Osteocyte (in vitro differentiated cells): ENCODE measurements around the gene OTP. TPM values are rescaled to one million over a fixed set of nuclear protein-coding genes. Genes with fewer than 3 reads are reported as not detected.

Experiments used
- DNase-seq: peaks from one replicate; pipeline ENCODE4 v3.0.0; 2021; ENCODE audit warnings: mixed read lengths; ENCODE audit not compliant: unreplicated experiment; ENCODE audit errors: extremely low spot score
- H3K27ac Mint-ChIP-seq: one replicate; pipeline ENCODE4 v1.8.0; 2021; ENCODE audit warnings: mild to moderate bottlenecking, mixed read lengths; ENCODE audit not compliant: unreplicated experiment
- H3K27me3 Mint-ChIP-seq: one replicate; pipeline ENCODE4 v1.8.0; 2021; ENCODE audit warnings: mixed read lengths; ENCODE audit not compliant: unreplicated experiment
- H3K36me3 Mint-ChIP-seq: one replicate; pipeline ENCODE4 v1.8.0; 2021; ENCODE audit warnings: mixed read lengths; ENCODE audit not compliant: unreplicated experiment
- H3K4me1 Mint-ChIP-seq: one replicate; pipeline ENCODE4 v1.8.0; 2021; ENCODE audit warnings: mixed read lengths; ENCODE audit not compliant: unreplicated experiment
- H3K4me3 Mint-ChIP-seq: one replicate; pipeline ENCODE4 v1.8.0; 2021; ENCODE audit warnings: mild to moderate bottlenecking, moderate library complexity, mixed read lengths; ENCODE audit not compliant: unreplicated experiment
- H3K9me3 Mint-ChIP-seq: one replicate; pipeline ENCODE4 v1.8.0; 2021; ENCODE audit warnings: mixed read lengths; ENCODE audit not compliant: unreplicated experiment
- CTCF ChIP-seq: fragments of 200-600 bp; sonication (generic); IDR thresholded peaks from 2 replicates; pipeline ENCODE4 v1.5.0; 2021; ENCODE audit warnings: antibody characterized with exemption, mild to moderate bottlenecking, moderate library complexity
- total RNA-seq: library from RNA; stranded (reverse); gene quantifications from 2 replicates; pipeline ENCODE4 v1.2.1, GENCODE V29; 2021

The OTP gene
- total RNA-seq, 1 donor from 2014 or later = not detected

DNA sequence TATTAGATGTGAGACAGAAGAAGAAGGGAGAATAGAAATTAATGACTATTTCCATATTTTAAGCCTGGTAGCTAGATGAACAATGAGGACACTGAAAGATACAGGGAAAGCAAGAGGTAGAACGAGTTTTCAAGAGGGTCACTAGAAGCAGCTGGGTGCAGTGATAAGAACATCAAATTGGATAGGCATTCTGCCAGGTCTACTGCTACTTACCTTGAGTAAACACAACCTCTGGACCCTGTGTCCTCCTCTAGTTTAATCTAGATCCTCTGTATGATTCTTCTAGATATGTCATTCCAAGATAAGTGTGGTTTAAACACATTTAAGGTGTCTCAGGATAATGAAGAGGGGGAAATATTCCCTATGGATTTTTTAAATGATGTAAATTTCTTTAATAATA lies 31.2 kb downstream of the OTP start:
- TF ChIP-seq CTCF = no peak
- H3K4me3 Mint-ChIP-seq = no peak overlapping the region

DNA sequence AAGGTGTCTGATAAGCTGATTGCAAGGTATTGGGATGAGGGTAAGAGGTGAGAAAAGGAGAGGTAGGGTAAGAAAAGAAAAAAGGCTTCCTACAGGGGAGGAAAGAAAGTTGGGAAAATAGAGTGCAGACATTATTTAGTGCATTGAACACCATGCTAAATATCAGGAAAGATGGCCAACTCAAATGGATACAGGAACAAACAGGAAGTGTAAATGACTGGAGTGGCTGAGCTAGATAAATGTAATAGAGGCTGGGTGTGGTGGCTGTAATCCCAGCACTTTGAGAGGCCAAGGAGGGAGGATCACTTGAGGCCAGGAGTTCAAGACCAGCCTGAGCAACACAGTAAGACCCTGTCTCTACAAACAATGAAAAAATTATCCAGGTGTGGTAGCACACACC lies 32.2 kb downstream of the OTP start:
- peaks cover 15% of the 10 kb centered on the region for H3K9me3 Mint-ChIP-seq
- DNase-seq = no peak
- no peak overlapping the region for H3K27ac Mint-ChIP-seq
- H3K27me3 Mint-ChIP-seq = peaks cover 57% of the 10 kb centered on the region
- H3K4me3 Mint-ChIP-seq = no peak overlapping the region
- no peak for TF ChIP-seq CTCF
- no peaks in the 10 kb centered on the region for H3K36me3 Mint-ChIP-seq
- H3K4me1 Mint-ChIP-seq = no peaks in the 10 kb centered on the region

More for the DNA sequence above, 31.2 kb downstream of the OTP start:
- DNase-seq = no peak
- H3K4me1 Mint-ChIP-seq = no peaks in the 10 kb centered on the region
- H3K27ac Mint-ChIP-seq = no peak overlapping the region
- H3K27me3 Mint-ChIP-seq = peaks cover 54% of the 10 kb centered on the region
- peaks cover 15% of the 10 kb centered on the region for H3K9me3 Mint-ChIP-seq
- H3K36me3 Mint-ChIP-seq = no peaks in the 10 kb centered on the region

DNA sequence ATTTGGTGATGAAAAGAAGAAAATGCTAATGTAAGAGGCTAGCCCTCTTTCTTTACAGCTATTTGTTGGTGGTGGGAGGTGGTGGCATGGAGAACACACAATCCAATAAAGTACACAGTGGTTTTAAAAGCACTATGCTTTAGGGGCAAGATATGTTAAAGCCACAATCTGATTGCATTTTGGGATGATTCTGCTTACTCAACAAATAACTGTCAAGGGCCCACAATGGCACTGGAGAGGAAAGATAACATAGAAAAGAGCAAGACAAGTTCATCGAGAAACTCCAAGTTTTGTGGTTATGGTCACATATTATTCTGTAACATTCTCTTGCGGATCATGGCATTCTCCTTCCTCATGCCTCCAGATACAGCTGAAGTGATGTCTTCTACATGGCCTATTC lies 38.8 kb downstream of the OTP start:
- no peaks in the 10 kb centered on the region for H3K36me3 Mint-ChIP-seq
- H3K27me3 Mint-ChIP-seq = peaks cover 72% of the 10 kb centered on the region
- no peak overlapping the region for H3K27ac Mint-ChIP-seq
- H3K4me3 Mint-ChIP-seq = no peak overlapping the region
- H3K4me1 Mint-ChIP-seq = no peaks in the 10 kb centered on the region
- peaks cover 11% of the 10 kb centered on the region for H3K9me3 Mint-ChIP-seq
- DNase-seq = no peak
- TF ChIP-seq CTCF = no peak

GRCh38 chr5:77590347-77590746 lies 48.2 kb downstream of the OTP start:
- Mint-ChIP-seq H3K36me3 (no peaks in the 10 kb centered on the region), H3K9me3 (peaks cover 6% of the 10 kb centered on the region), H3K27ac (no peak overlapping the region), H3K4me1 (no peaks in the 10 kb centered on the region), H3K4me3 (no peak overlapping the region), H3K27me3 (peaks cover 76% of the 10 kb centered on the region)
- TF ChIP-seq CTCF = no peak
- no peak for DNase-seq

DNA sequence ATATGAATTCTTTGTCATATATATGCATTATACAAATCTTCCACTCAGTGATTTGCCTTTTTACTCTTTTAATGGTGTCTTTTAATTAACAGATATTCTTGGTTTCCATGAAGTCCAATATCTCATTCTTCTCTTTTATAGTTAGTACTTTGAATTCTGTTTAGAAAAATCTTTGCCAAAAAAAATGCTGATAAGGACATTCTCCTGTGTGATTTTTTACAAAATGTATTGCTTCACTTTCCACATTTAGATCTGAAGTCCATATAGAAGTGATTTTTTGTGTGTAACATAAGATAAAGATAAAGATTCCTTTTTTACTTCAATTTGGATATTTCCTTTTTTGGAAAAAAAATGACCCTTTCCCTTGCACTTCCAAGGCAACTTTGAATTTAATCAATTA lies 50.3 kb downstream of the OTP start:
- H3K27ac Mint-ChIP-seq = no peak overlapping the region
- no peak for DNase-seq
- no peak for TF ChIP-seq CTCF
- H3K36me3 Mint-ChIP-seq = no peaks in the 10 kb centered on the region
- H3K4me3 Mint-ChIP-seq = no peak overlapping the region
- H3K4me1 Mint-ChIP-seq = no peaks in the 10 kb centered on the region
- H3K9me3 Mint-ChIP-seq = peaks cover 7% of the 10 kb centered on the region
- peaks cover 79% of the 10 kb centered on the region for H3K27me3 Mint-ChIP-seq
